IMR-90 (cell line): ENCODE measurements around the gene PTPN5. TPM values are rescaled to one million over a fixed set of nuclear protein-coding genes. Genes with fewer than 3 reads are reported as not detected.

Experiments
- ATAC-seq: fragments of 200-7000 bp; cut with Tn5 transposase; 2 replicates; pipeline ENCODE4 v1.9.1; 2020; ENCODE audit warnings: low read depth, mild to moderate bottlenecking, moderate library complexity
- BruUV-seq: library from RNA; stranded (reverse); fragments of 400-500 nt; replicated peaks from 2 replicates; lab custom pipeline; 2021; lab: Mats Ljungman, UMichigan
- CTCF ChIA-PET: fragments of 300-600 bp; formaldehyde crosslinking; extraction: SDS; loops from one replicate; lab custom pipeline; 2021; ENCODE audit warnings: antibody characterized with exemption; lab: Yijun Ruan, JAX
- POLR2A ChIA-PET: fragments of 300-600 bp; sonication (Branson Sonifier 250); formaldehyde crosslinking; loops from one replicate; lab custom pipeline; 2022; ENCODE audit warnings: antibody characterized with exemption; ENCODE audit not compliant: unreplicated experiment; lab: Charles Lee
- DNase-seq: peaks from one replicate; pipeline ENCODE4 v3.0.0; 2013
- H2AFZ ChIP-seq: replicated peaks from 2 replicates; pipeline ENCODE3; 2013; ENCODE audit warnings: low read length, mild to moderate bottlenecking; ENCODE audit not compliant: poor library complexity
- H2AK5ac ChIP-seq: 2 replicates; pipeline ENCODE4 v1.6.1; 2013; ENCODE audit warnings: low read depth, low read length, inconsistent platforms
- H2AK9ac ChIP-seq: replicated peaks from 2 replicates; pipeline ENCODE3; 2013; ENCODE audit warnings: mild to moderate bottlenecking, low read depth, low read length, moderate library complexity; ENCODE audit not compliant: poor library complexity
- H2BK120ac ChIP-seq: 2 replicates; pipeline ENCODE4 v1.6.1; 2013; ENCODE audit warnings: low read depth, low read length, inconsistent platforms
- H2BK15ac ChIP-seq: 3 replicates; pipeline ENCODE4 v1.6.1; 2013; ENCODE audit warnings: low read depth, low read length, inconsistent platforms
- H2BK20ac ChIP-seq: 2 replicates; pipeline ENCODE4 v1.6.1; 2013; ENCODE audit warnings: low read depth, mild to moderate bottlenecking, inconsistent platforms, low read length, moderate library complexity
- H2BK5ac ChIP-seq: 2 replicates; pipeline ENCODE4 v1.6.1; 2013; ENCODE audit warnings: mild to moderate bottlenecking, low read depth, low read length, inconsistent platforms; ENCODE audit not compliant: poor library complexity, severe bottlenecking
- H3K14ac ChIP-seq: replicated peaks from 2 replicates; pipeline ENCODE4 v1.6.1; 2013; ENCODE audit warnings: low read depth, low read length, inconsistent platforms
- H3K18ac ChIP-seq: 2 replicates; pipeline ENCODE4 v1.6.1; 2013; ENCODE audit warnings: low read depth, low read length, control low read depth
- H3K23ac ChIP-seq: 2 replicates; pipeline ENCODE4 v1.6.1; 2013; ENCODE audit warnings: low read depth, low read length, inconsistent platforms
- H3K27ac ChIP-seq: 2 replicates; pipeline ENCODE4 v1.5.1; 2013; ENCODE audit warnings: mild to moderate bottlenecking, control low read depth, low read length; ENCODE audit not compliant: insufficient read depth
- H3K27me3 ChIP-seq: 2 replicates; pipeline ENCODE4 v1.6.1; 2013; ENCODE audit warnings: low read length; ENCODE audit not compliant: control insufficient read depth, insufficient read depth
- H3K36me3 ChIP-seq: 2 replicates; pipeline ENCODE4 v1.6.1; 2013; ENCODE audit warnings: low read length, mixed read lengths; ENCODE audit not compliant: control insufficient read depth, insufficient read depth
- H3K4ac ChIP-seq: 2 replicates; pipeline ENCODE4 v1.6.1; 2013; ENCODE audit warnings: low read depth, low read length, inconsistent platforms
- H3K4me1 ChIP-seq: 2 replicates; pipeline ENCODE4 v1.6.1; 2013; ENCODE audit warnings: low read length, mixed read lengths; ENCODE audit not compliant: control insufficient read depth, insufficient read depth
- H3K4me2 ChIP-seq: 2 replicates; pipeline ENCODE4 v1.6.1; 2013; ENCODE audit warnings: low read depth, mild to moderate bottlenecking, control low read depth, low read length, moderate library complexity
- H3K4me3 ChIP-seq: 2 replicates; pipeline ENCODE4 v1.5.1; 2013; ENCODE audit warnings: low read depth, mild to moderate bottlenecking, control low read depth, low read length, moderate library complexity; ENCODE audit not compliant: insufficient read depth
- H3K56ac ChIP-seq: 2 replicates; pipeline ENCODE4 v1.6.1; 2013; ENCODE audit warnings: low read length, inconsistent platforms; ENCODE audit not compliant: insufficient read depth; ENCODE audit errors: extremely low read depth
- H3K79me1 ChIP-seq, 2 experiments: 2 replicates each; pipeline ENCODE4 v1.6.1; 2013; ENCODE audit warnings: low read length in 2 of 2, inconsistent platforms in 1 of 2, low read depth in 1 of 2
- H3K9ac ChIP-seq: 2 replicates; pipeline ENCODE4 v1.6.1; 2013; ENCODE audit warnings: low read depth, low read length, control low read depth
- H3K9me1 ChIP-seq: 2 replicates; pipeline ENCODE4 v1.6.1; 2013; ENCODE audit warnings: low read length, inconsistent platforms; ENCODE audit not compliant: insufficient read depth
- H3K9me3 ChIP-seq: 2 replicates; pipeline ENCODE4 v1.6.1; 2013; ENCODE audit warnings: low read length; ENCODE audit not compliant: control insufficient read depth, insufficient read depth
- H4K20me1 ChIP-seq: 2 replicates; pipeline ENCODE4 v1.6.1; 2013; ENCODE audit warnings: low read length, inconsistent platforms; ENCODE audit not compliant: insufficient read depth
- H4K5ac ChIP-seq: 2 replicates; pipeline ENCODE4 v1.6.1; 2013; ENCODE audit warnings: mild to moderate bottlenecking, low read depth, low read length, control low read depth
- H4K8ac ChIP-seq, 2 experiments: 2 replicates each; pipeline ENCODE4 v1.6.1; 2013; ENCODE audit warnings: low read depth in 2 of 2, low read length in 2 of 2, control low read depth in 1 of 2, inconsistent platforms in 1 of 2
- H4K91ac ChIP-seq: 2 replicates; pipeline ENCODE4 v1.6.1; 2013; ENCODE audit warnings: low read depth, low read length, inconsistent platforms; ENCODE audit not compliant: insufficient read depth
- ELK1 ChIP-seq: fragments of 150-350 bp; IDR thresholded peaks from 2 replicates; pipeline ENCODE4 v1.6.1; 2016; ENCODE audit warnings: low read depth, mild to moderate bottlenecking, low read length, moderate library complexity, borderline replicate concordance
- MAZ ChIP-seq: IDR thresholded peaks from 2 replicates; pipeline ENCODE4 v1.6.1; 2012; ENCODE audit warnings: low read depth, mild to moderate bottlenecking, low read length, improper control_type of control experiment, moderate library complexity, borderline replicate concordance
- MXI1 ChIP-seq: IDR thresholded peaks from 2 replicates; pipeline ENCODE4 v1.6.1; 2012; ENCODE audit warnings: low read depth, mild to moderate bottlenecking, low read length, moderate library complexity, borderline replicate concordance
- RCOR1 ChIP-seq: IDR thresholded peaks from 2 replicates; pipeline ENCODE4 v1.6.1; 2012; ENCODE audit warnings: mild to moderate bottlenecking, low read length, improper control_type of control experiment; ENCODE audit not compliant: insufficient replicate concordance
- SMC3 ChIP-seq: fragments of 150-350 bp; IDR thresholded peaks from 2 replicates; pipeline ENCODE4 v1.6.1; 2016; ENCODE audit warnings: low read depth, mild to moderate bottlenecking, antibody characterized with exemption, low read length, moderate library complexity
- WGBS, 2 experiments: methylation state at CpG; one replicate each; pipeline versions ENCODE4 v1.1.5 to v1.1.7; 2013; ENCODE audit warnings: missing lambda C conversion rate in 2 of 2; ENCODE audit not compliant: insufficient read length in 1 of 2; ENCODE audit errors: extremely low coverage in 2 of 2; 5-methylcytosine and 5-hydroxymethylcytosine counted together
- dilution Hi-C: fragments of 300-500 bp; cut with HindIII; formaldehyde crosslinking; loops from one replicate; pipeline ENCODE4 v1.14.3; 2018; ENCODE audit warnings: low sequenced_read_pairs; ENCODE audit not compliant: unreplicated experiment
- in situ Hi-C: fragments of 300-500 bp; cut with MboI; formaldehyde crosslinking; loops from 3 replicates; pipeline ENCODE4 v1.14.3; 2019; ENCODE audit warnings: low sequenced_read_pairs, inconsistent platforms, mixed read lengths
- intact Hi-C: fragments of 100-400 bp; cut with micrococcal nuclease; formaldehyde crosslinking; loops from 2 replicates; pipeline ENCODE4 v1.10.0; 2022
- polyA plus RNA-seq, 3 experiments: library from polyadenylated mRNA; depleted of rRNA; stranded (reverse); fragments of >200 nt; gene quantifications; 2 replicates each; pipeline ENCODE4 v1.2.3, GENCODE V29; 2012; ENCODE audit warnings: low replicate concordance in 1 of 3
- total RNA-seq: library from RNA; depleted of rRNA; stranded (reverse); fragments of >200 nt; gene quantifications from 2 replicates; pipeline ENCODE4 v1.2.3, GENCODE V29; 2012

The PTPN5 gene
- total and polyA plus RNA-seq, 2 of the 4 experiments (the other 2 are of a cell fraction), result not detected

- Histone ChIP-seq H4K91ac (no peak overlapping the region), H3K27me3 (peaks cover 46% of the 10 kb centered on the region), H2BK15ac (no peak overlapping the region), H3K56ac (no peak overlapping the region), H3K9me3 (0 out of 2 replicates have a peak, but pooled peaks cover 2% of the 10 kb centered on the region), H2AK9ac (no peak overlapping the region), H3K4me2 (no peak overlapping the region), H2BK20ac (no peak overlapping the region), H4K20me1 (no peaks in the 10 kb centered on the region), H4K8ac (no peak overlapping the region), H3K36me3 (no peaks in the 10 kb centered on the region), H2AFZ (no peak overlapping the region), H4K5ac (no peak overlapping the region), H2AK5ac (no peak overlapping the region), H3K18ac (no peak overlapping the region), H2BK5ac (no peak overlapping the region), H2BK120ac (no peak overlapping the region), H3K14ac (no peak overlapping the region), H3K79me1 (no peaks in the 10 kb centered on the region), H3K4ac (no peak overlapping the region), H3K4me3 (no peak overlapping the region), H3K27ac (no peak overlapping the region), H3K9ac (no peak overlapping the region), H3K4me1 (peaks cover 2% of the 10 kb centered on the region; the same call in 1 of the 2 replicates), H3K9me1 (0 out of 2 replicates have a peak, but pooled peaks cover 2% of the 10 kb centered on the region), H3K23ac (no peak overlapping the region)
- no TSS peak for BruUV-seq
- TF ChIP-seq RCOR1, result no peak
- TF ChIP-seq ELK1, result no peak
- TF ChIP-seq SMC3, result no peak
- no peak for TF ChIP-seq MXI1
- no peak for TF ChIP-seq MAZ
- in situ Hi-C loops, result no loop called here
- intact Hi-C loops, result no loop called here
- 70% methylated on average over 2 of the region's 5 CpGs; no CpG with 5 or more reads in 1 of the 2 experiments for WGBS, 2 experiments
- POLR2A ChIA-PET, result no interaction called here
- ATAC-seq (no peak), DNase-seq (no peak)
- CTCF ChIA-PET, result no interaction called here
- dilution Hi-C loops, result no loop called here
These were observed 87.5 kb downstream of the PTPN5 start for GRCh38 chr11:18704045-18704645.
